NT2/D1 (cell line): ENCODE results near the gene TTC39B.

ENCODE experiments used
- DNase-seq: peaks from one replicate; pipeline ENCODE4 v3.0.0-alpha.2; 2011; ENCODE audit warnings: low read depth, low spot score
- H3K27me3 ChIP-seq: 2 replicates; pipeline ENCODE4 v1.6.0; 2011; ENCODE audit warnings: mild to moderate bottlenecking; ENCODE audit not compliant: insufficient read length, insufficient read depth
- H3K36me3 ChIP-seq: 2 replicates; pipeline ENCODE4 v1.6.1; 2011; ENCODE audit warnings: mild to moderate bottlenecking, low read length, mixed read lengths; ENCODE audit not compliant: insufficient read depth, insufficient read length
- H3K4me1 ChIP-seq: 2 replicates; pipeline ENCODE4 v1.5.1; 2011; ENCODE audit not compliant: insufficient read depth, insufficient read length
- H3K4me3 ChIP-seq: 2 replicates; pipeline ENCODE4 v1.5.1; 2011; ENCODE audit warnings: low read depth; ENCODE audit not compliant: insufficient read length
- H3K9ac ChIP-seq: 2 replicates; pipeline ENCODE4 v1.6.0; 2011; ENCODE audit warnings: low read depth; ENCODE audit not compliant: insufficient read length
- H3K9me3 ChIP-seq: 2 replicates; pipeline ENCODE4 v1.5.1; 2011; ENCODE audit warnings: mild to moderate bottlenecking, low read length; ENCODE audit not compliant: insufficient read depth
- SUZ12 ChIP-seq: IDR thresholded peaks from 2 replicates; pipeline ENCODE4 v1.6.1; 2011; ENCODE audit not compliant: insufficient read length, insufficient read depth; ENCODE audit errors: extremely low read depth
- YY1 ChIP-seq: IDR thresholded peaks from 2 replicates; pipeline ENCODE4 v1.6.1; 2011; ENCODE audit not compliant: insufficient read length, insufficient read depth
- ZNF274 ChIP-seq: IDR thresholded peaks from 2 replicates; pipeline ENCODE4 v1.6.1; 2011; ENCODE audit warnings: mild to moderate bottlenecking, low read depth, low read length

Gene TTC39B

DNA sequence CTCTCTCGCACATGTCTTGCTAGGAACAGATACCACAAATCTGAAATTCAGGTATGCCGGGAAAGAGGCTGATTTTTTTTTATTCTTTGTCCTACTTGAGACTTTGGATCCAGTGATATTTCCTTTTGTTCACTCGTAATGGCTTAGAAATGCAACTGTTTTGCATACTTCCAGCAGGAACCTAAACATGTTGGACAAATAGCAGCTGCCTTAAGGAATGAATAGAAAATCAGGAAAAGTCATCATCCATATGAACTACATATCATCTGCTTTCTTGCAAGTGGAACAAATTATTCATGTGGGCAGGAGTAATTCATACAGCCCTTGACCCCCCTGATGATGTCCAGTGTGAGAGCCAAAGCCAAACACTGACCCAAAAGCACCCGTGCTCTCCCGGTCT lies 17.4 kb downstream of the TTC39B start:
- Histone ChIP-seq H3K27me3 (no peaks in the 10 kb centered on the region), H3K4me3 (no peak overlapping the region), H3K9ac (no peak overlapping the region), H3K9me3 (peaks cover 7% of the 10 kb centered on the region; the same call in 1 of the 2 replicates), H3K36me3 (no peaks in the 10 kb centered on the region), H3K4me1 (no peaks in the 10 kb centered on the region)
- DNase-seq, result no peak
- TF ChIP-seq ZNF274 (no peak), YY1 (no peak), SUZ12 (no peak)

DNA sequence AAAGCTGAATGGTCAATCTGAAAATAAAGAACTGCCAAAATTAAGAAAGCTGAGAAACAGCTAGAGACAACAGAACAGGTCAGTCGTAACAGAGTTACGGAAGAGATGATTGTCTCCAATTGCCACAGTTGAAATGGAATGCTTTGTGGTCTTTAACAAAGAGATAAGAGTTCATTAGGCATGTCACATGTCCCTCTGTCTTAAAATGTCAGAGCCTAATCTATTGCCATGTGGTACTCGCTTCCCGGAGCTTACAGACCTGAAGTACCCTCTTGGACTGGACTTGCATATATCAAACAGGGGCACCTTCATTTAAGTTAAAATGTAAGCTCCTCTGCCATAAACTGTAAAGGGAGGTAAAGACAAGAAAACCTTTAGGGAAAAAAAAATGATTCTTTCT lies 19.7 kb downstream of the TTC39B start:
- no peak overlapping the region for H3K4me3 ChIP-seq
- no peak for TF ChIP-seq SUZ12
- TF ChIP-seq YY1, result no peak
- no peak for TF ChIP-seq ZNF274
- no peaks in the 10 kb centered on the region for H3K36me3 ChIP-seq
- H3K27me3 ChIP-seq, result no peaks in the 10 kb centered on the region
- peaks cover 7% of the 10 kb centered on the region; the same call in 1 of the 2 replicates for H3K9me3 ChIP-seq
- DNase-seq, result no peak
- no peak overlapping the region for H3K9ac ChIP-seq
- H3K4me1 ChIP-seq, result no peaks in the 10 kb centered on the region

DNA sequence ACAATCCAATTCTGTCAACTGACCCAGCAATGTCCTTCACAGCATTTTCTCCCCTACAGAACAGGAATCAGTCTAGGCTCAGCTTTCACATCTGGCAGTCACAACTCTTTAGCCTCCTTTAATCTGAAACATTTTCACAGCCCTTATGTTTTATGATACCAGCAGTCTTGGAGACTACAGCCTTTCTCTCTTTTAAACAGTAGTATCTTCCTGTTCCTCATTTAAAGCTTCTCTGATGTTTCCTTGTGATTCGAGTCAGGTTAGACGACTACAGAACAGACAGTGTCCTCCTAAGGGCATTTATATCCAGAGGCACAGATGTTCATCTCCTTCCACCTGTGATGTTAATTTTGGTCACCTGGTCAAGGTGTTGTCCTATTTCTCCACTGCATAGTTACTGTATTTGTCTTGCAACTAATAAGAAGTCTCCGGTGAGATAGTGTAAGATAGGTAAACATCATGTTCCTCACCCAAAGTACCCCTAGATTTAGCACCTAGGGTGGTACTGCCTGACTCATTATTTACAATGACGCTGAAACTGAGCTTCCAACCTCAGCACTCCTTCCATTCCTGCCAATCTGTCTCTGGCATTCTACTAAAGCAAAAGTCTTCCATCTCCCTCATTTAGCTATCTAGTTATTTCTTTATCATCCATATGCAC lies 20.7 kb downstream of the TTC39B start:
- no peaks in the 10 kb centered on the region for H3K36me3 ChIP-seq
- H3K9me3 ChIP-seq, result peaks cover 7% of the 10 kb centered on the region; the same call in 1 of the 2 replicates
- no peak overlapping the region for H3K4me3 ChIP-seq
- TF ChIP-seq YY1, result no peak
- TF ChIP-seq ZNF274, result no peak
- TF ChIP-seq SUZ12, result no peak
- H3K4me1 ChIP-seq, result no peaks in the 10 kb centered on the region
- DNase-seq, result no peak
- H3K9ac ChIP-seq, result no peak overlapping the region
- H3K27me3 ChIP-seq, result no peaks in the 10 kb centered on the region

DNA sequence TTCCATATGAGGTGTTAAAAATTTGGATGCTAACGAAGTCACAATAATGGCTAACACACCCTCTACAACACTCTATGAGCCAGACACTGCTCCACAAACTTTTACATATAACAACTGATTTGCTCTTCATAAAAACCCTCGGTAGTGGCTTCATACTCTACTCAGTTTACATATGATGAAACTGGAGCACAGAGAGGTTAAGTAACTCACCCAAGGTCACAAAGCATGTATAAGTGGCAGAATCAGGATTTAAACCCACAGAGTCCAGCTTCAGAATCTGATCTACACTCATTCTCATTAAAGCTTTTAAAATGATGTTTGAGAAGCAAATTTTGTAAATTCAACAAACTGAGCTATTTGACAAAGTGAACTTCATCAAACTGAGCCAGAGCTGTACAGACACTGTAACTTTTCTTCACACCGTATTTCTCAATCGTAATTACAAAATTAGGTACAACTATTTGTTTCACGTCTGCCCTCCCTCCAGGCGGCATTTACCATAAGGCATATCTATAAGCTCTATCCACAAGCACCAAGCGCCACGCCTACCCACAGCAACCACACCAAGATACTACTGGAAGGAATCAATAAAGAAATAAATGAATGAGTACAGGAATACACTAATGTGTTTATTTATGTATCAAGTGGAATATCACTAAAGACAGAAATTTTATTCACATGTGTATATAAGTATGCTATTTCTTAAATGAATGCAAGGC lies 24.3 kb downstream of the TTC39B start:
- no peak overlapping the region for H3K9ac ChIP-seq
- DNase-seq, result no peak
- H3K27me3 ChIP-seq, result no peaks in the 10 kb centered on the region
- no peak overlapping the region for H3K4me3 ChIP-seq
- no peak for TF ChIP-seq SUZ12
- no peak for TF ChIP-seq YY1
- TF ChIP-seq ZNF274, result no peak
- no peaks in the 10 kb centered on the region for H3K36me3 ChIP-seq
- peaks cover 2% of the 10 kb centered on the region for H3K4me1 ChIP-seq
- H3K9me3 ChIP-seq, result no peaks in the 10 kb centered on the region

DNA sequence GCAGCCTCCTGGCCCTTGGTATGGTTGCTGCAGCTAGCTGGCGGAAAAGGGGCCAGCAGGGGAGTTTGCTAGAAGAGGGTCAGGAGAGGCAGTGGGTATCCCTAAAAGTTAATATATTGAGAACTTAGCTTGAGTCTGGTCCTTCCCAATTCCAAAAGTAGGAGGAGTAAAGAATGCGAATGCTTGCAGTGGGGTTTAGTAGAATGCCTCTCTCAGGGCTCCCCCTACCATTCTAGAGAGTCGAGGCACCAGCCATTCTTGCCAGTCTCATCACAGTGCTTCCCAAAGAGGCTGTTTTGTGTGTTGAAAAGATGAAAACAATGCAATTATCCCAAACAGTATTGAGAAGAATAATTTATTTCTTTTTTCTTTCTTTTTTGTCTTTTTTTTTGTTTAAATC lies 26.4 kb downstream of the TTC39B start:
- TF ChIP-seq SUZ12 (no peak), ZNF274 (no peak)
- no peak for DNase-seq
- Histone ChIP-seq H3K9ac (no peak overlapping the region), H3K4me1 (peaks cover 2% of the 10 kb centered on the region), H3K4me3 (no peak overlapping the region), H3K9me3 (no peaks in the 10 kb centered on the region), H3K36me3 (no peaks in the 10 kb centered on the region), H3K27me3 (no peaks in the 10 kb centered on the region)

DNA sequence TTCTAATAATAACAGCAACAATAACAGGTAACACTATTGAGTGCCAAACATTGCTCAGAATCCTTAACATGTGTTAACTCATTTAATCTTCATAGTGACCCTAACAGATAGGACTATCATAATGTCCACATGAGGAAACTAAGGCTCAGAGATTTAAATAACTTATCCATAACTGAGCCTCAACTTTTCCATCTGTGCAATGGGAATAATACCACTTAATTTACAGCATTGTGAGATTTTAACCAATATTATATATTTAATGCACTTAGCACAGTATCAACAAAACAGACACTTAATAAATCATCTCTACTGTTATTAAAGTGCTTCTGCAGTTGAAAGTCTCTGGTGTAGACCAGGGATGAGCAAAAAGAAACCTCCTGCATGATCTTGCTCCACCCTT lies 28.2 kb downstream of the TTC39B start:
- DNase-seq, result no peak
- Histone ChIP-seq H3K9me3 (no peaks in the 10 kb centered on the region), H3K4me1 (peaks cover 2% of the 10 kb centered on the region), H3K36me3 (no peaks in the 10 kb centered on the region), H3K9ac (no peak overlapping the region), H3K27me3 (no peaks in the 10 kb centered on the region), H3K4me3 (no peak overlapping the region)
- TF ChIP-seq SUZ12 (no peak), ZNF274 (no peak), YY1 (no peak)

DNA sequence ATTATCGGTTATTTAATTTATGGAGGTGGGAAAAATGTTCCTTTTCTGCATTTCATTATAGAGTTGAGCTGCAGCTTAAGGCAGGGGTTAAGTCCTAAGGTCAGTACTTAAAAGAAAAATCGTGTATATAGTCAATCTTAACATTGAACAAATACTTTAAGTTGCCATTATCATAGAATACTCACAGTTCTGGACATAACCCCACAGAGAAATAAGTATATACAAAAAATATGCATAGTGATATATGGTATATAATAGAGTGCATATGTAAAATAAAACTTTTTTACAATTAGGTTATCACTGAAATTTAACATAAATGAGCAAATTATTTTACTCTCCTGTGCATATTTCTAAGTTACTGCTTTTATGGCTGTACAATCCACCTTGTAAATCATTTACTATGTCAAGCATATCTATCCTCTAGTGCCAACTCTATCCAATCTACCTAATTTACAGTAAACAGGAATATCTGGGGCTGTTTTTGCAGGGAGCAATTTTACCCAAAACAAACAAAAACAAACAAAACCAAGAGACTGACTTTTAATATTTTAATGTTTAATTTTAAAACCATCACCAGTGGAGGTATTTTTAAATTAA lies 28.8 kb downstream of the TTC39B start:
- peaks cover 2% of the 10 kb centered on the region for H3K4me1 ChIP-seq
- no peaks in the 10 kb centered on the region for H3K36me3 ChIP-seq
- TF ChIP-seq SUZ12 (no peak), ZNF274 (no peak), YY1 (no peak)
- no peak overlapping the region for H3K9ac ChIP-seq
- no peaks in the 10 kb centered on the region for H3K9me3 ChIP-seq
- H3K4me3 ChIP-seq, result no peak overlapping the region
- no peaks in the 10 kb centered on the region for H3K27me3 ChIP-seq
- no peak for DNase-seq
